NB4 (cell line): ENCODE data around the gene EPC1.

ENCODE experiments used
- CTCF ChIP-seq: IDR thresholded peaks from one replicate; pipeline ENCODE4 v1.5.1; 2012; ENCODE audit warnings: low read depth, low read length
- MAX ChIP-seq: IDR thresholded peaks from 2 replicates; pipeline ENCODE4 v1.6.1; 2011; ENCODE audit warnings: low read depth, low read length
- MYC ChIP-seq: IDR thresholded peaks from 2 replicates; pipeline ENCODE4 v1.6.1; 2011; ENCODE audit warnings: low read depth, low read length
- POLR2A ChIP-seq: IDR thresholded peaks from 2 replicates; pipeline ENCODE4 v1.6.1; 2011; ENCODE audit warnings: mild to moderate bottlenecking; ENCODE audit not compliant: insufficient read length; ENCODE audit errors: extremely low read depth

GRCh38 chr10:32308027-32308603 is 38.8 kb downstream of the EPC1 start:
- TF ChIP-seq CTCF = no peak
- TF ChIP-seq POLR2A = no peak
- TF ChIP-seq MAX = no peak
- no peak for TF ChIP-seq MYC
